ENCODE data around the gene MECR.
A peak's percentile ranks its signal among the peaks of the same experiment; 100 is the strongest.
"Not testable (repeated sequence)": the region's sequence is repeated elsewhere in the genome, so short reads cannot be mapped to it uniquely, and the experiment has no call there.

MECR gene

GRCh38 chr1:29237852-29238619 lies 7.3 kb upstream of the MECR start:
- Histone ChIP-seq H3K4me3 (replicated peaks; ENCODE audit: low read depth, low read length) (no peak overlapping the region), H3K27me3 (replicated peaks; ENCODE audit: control insufficient read depth, insufficient read depth, low read length) (peaks cover 5% of the 10 kb centered on the region; the same call in 1 of the 2 replicates), H3K36me3 (ENCODE audit: control insufficient read depth, insufficient read depth, low read length) (no peaks in the 10 kb centered on the region)
- TF ChIP-seq CTCF (IDR thresholded peaks at IDR 0.05; ENCODE audit: insufficient read depth, low read length, poor library complexity, severe bottlenecking), result no peak
- DNase-seq (ENCODE audit: extremely low read depth, insufficient read length), result peak; percentile 28

DNA sequence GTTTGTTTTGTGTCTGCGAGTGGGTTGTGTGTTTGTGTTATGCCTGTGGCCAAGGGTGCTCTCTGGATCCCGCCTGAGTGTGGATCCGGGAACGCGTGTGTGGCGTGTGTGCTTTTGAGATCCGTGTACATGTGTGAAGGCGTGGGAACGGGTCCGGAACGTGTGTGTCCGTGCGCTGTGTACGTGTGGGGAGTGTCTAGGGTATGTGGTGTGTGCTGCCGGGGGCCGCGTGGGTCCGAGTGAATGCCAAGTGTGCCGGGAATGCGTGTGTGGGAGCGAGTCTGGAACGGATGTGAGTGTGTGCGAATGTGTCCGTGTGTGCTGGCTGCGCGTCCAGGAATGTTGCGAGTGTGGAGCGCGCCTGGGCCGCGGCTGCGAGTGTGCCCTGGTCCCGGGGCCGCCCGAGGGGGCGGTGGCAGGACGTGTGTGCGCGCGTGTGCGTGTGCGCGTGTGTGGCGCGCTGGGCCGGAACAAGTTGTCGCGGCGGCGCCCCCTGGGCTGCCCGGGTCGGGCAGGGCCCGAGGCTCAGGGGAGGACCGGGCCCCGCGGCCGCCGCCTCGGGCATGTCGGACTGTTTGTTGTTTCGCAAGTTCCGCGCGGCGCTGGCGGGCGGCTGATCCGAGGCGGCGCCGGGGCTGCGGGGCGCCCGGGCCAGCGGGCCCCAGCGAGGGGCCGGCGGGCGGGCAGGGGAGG lies 6.5 kb upstream of the MECR start:
- no peak for TF ChIP-seq CTCF (IDR thresholded peaks at IDR 0.05; ENCODE audit: insufficient read depth, low read length, poor library complexity, severe bottlenecking)
- H3K27me3 ChIP-seq (replicated peaks; ENCODE audit: control insufficient read depth, insufficient read depth, low read length), result peaks cover 5% of the 10 kb centered on the region; the same call in 1 of the 2 replicates
- peak overlapping the region; percentile 20 for H3K4me3 ChIP-seq (replicated peaks; ENCODE audit: low read depth, low read length)
- peak; percentile 23 for DNase-seq (ENCODE audit: extremely low read depth, insufficient read length)
- H3K36me3 ChIP-seq (ENCODE audit: control insufficient read depth, insufficient read depth, low read length), result no peaks in the 10 kb centered on the region

DNA sequence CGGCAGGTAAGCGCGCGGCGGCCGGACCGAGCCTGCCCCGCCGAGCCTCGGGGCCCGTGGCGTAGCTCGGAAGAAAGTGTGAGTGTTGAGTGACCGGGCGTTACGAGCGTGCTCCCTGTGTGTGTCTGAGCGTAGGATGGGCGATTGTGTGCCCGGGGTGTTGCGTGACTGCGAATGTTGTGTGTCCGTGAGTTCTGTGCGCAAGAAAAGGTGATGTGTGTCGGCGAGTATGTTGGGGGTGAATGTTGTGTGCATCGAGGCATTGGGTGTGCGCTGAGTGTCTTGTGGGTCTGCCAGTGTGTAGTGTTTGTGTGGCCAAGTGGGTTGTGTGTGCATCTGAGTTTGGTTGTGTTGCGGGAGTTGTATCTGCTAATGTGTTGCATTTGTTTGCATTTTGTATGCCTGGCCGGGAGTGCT lies 6.0 kb upstream of the MECR start:
- peak; percentile 43 for DNase-seq (ENCODE audit: extremely low read depth, insufficient read length)
- TF ChIP-seq CTCF (IDR thresholded peaks at IDR 0.05; ENCODE audit: insufficient read depth, low read length, poor library complexity, severe bottlenecking), result no peak
- Histone ChIP-seq H3K4me3 (replicated peaks; ENCODE audit: low read depth, low read length) (peak overlapping the region; percentile 43), H3K36me3 (ENCODE audit: control insufficient read depth, insufficient read depth, low read length) (no peaks in the 10 kb centered on the region), H3K27me3 (replicated peaks; ENCODE audit: control insufficient read depth, insufficient read depth, low read length) (peaks cover 5% of the 10 kb centered on the region; the same call in 1 of the 2 replicates)

- peak; percentile 5 for TF ChIP-seq CTCF (IDR thresholded peaks at IDR 0.05; ENCODE audit: insufficient read depth, low read length, poor library complexity, severe bottlenecking)
- peak within 1 kb of the TSS; percentile 43 for H3K4me3 ChIP-seq (replicated peaks; ENCODE audit: low read depth, low read length)
- H3K36me3 ChIP-seq (ENCODE audit: control insufficient read depth, insufficient read depth, low read length), result no peaks in the 10 kb centered on the region
- H3K27me3 ChIP-seq (replicated peaks; ENCODE audit: control insufficient read depth, insufficient read depth, low read length), result peaks cover 5% of the 10 kb centered on the region; the same call in 1 of the 2 replicates
- peak; percentile 72 for DNase-seq (ENCODE audit: extremely low read depth, insufficient read length)
Measured at GRCh38 chr1:29235955-29236711, 5.4 kb upstream of the MECR start, which contains the start of gene PTPRU. Gene PTPRU, plus strand, starts transcription at chr1:29236522. Its CDS starts 123 bp downstream, at chr1:29236645.

DNA sequence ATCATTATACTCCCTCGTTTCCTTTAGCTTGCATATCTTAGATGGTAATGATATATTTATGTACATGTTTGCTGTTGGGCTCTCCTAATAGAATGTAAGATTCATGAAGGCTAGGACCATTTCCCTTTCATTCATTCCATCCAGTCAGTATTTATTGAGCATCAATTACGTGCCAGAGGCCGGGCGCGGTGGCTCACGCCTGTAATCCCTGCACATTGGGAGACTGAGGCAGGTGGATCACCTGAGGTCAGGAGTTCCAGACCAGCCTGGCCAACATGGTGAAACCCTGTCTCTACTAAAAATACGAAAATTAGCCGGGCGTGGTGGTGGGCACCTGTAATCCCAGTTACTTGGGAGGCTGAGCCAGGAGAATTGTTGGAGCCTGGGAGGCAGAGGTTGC lies 4.1 kb upstream of the MECR start:
- DNase-seq (ENCODE audit: extremely low read depth, insufficient read length); H3K4me3 ChIP-seq (replicated peaks; ENCODE audit: low read depth, low read length); H3K36me3 ChIP-seq (ENCODE audit: control insufficient read depth, insufficient read depth, low read length); H3K27me3 ChIP-seq (replicated peaks; ENCODE audit: control insufficient read depth, insufficient read depth, low read length): not testable (repeated sequence)

Data from GM06990 (cell line).